ENCODE results near the gene ADISSP.

GRCh38 chr20:3735768-3736167 is 31.8 kb downstream of the ADISSP start:
- TF ChIP-seq CTCF (IDR thresholded peaks at IDR 0.05), result no peak
- TF ChIP-seq POLR2A (IDR thresholded peaks at IDR 0.05), result no peak

Measured in thyroid gland (tissue), 4 donors.